SK-N-SH (cell line): Measurements from ENCODE around the gene TMEM131. TPM values are rescaled to one million over a fixed set of nuclear protein-coding genes. Genes with fewer than 3 reads are reported as not detected.

ENCODE experiments used
- CTCF ChIA-PET: fragments of 300-600, 350-600 bp; formaldehyde crosslinking; extraction: SDS; loops from one replicate; lab custom pipeline; 2021; lab: Yijun Ruan, JAX
- POLR2A ChIA-PET: fragments of 350-600 bp; sonication (Branson Sonifier 250); formaldehyde crosslinking; extraction: SDS; loops from one replicate; lab custom pipeline; 2020; ENCODE audit warnings: antibody characterized with exemption, inconsistent platforms; lab: Yijun Ruan, JAX
- DNase-seq: peaks from one replicate; pipeline ENCODE4 v3.0.0; 2012
- H2AFZ ChIP-seq: fragments of 200-600 bp; sonication (generic); 2 replicates; pipeline ENCODE4 v1.8.1; 2016; ENCODE audit warnings: antibody characterized with exemption, mild to moderate bottlenecking, low read depth
- H3F3A ChIP-seq: fragments of 200-600 bp; sonication (generic); replicated peaks from 2 replicates; pipeline ENCODE3; 2016; ENCODE audit warnings: antibody characterized with exemption, mild to moderate bottlenecking; ENCODE audit not compliant: insufficient read depth
- H3K27ac ChIP-seq, 2 experiments: fragments of 200-500 bp in 1 of 2; fragments of 200-600 bp in 1 of 2; sonication (Bioruptor generic) in 1 of 2; sonication (generic), shearing (Covaris generic) in 1 of 2; 2 replicates each; pipeline versions ENCODE4 v1.5.1 to v1.6.1; 2014 to 2016; ENCODE audit warnings: low read depth in 2 of 2, inconsistent platforms in 1 of 2, low read length in 1 of 2, mild to moderate bottlenecking in 1 of 2, mixed read lengths in 1 of 2
- H3K27me3 ChIP-seq: fragments of 200-600 bp; sonication (generic), shearing (Covaris generic); 2 replicates; pipeline ENCODE4 v1.6.1; 2016; ENCODE audit warnings: mixed run types; ENCODE audit not compliant: insufficient read depth
- H3K36me3 ChIP-seq, 2 experiments: fragments of 200-500 bp in 1 of 2; fragments of 200-600 bp in 1 of 2; sonication (Bioruptor generic) in 1 of 2; sonication (generic) in 1 of 2; replicated peaks in 1 of 2; 2 replicates each; pipeline versions ENCODE3 to v1.5.1; 2014 to 2016; ENCODE audit warnings: low read length in 1 of 2, mild to moderate bottlenecking in 1 of 2; ENCODE audit not compliant: insufficient read depth in 2 of 2, control insufficient read depth in 1 of 2
- H3K4me1 ChIP-seq, 2 experiments: fragments of 200-500 bp in 1 of 2; fragments of 200-600 bp in 1 of 2; sonication (Bioruptor generic) in 1 of 2; sonication (generic), shearing (Covaris generic) in 1 of 2; 2 replicates each; pipeline versions ENCODE4 v1.5.1 to v1.6.1; 2014 to 2016; ENCODE audit warnings: low read depth in 1 of 2, low read length in 1 of 2, mixed run types in 1 of 2; ENCODE audit not compliant: insufficient read depth in 2 of 2, control insufficient read depth in 1 of 2
- H3K4me2 ChIP-seq: fragments of 200-600 bp; sonication (generic), shearing (Covaris generic); 2 replicates; pipeline ENCODE4 v1.6.1; 2017; ENCODE audit warnings: mixed run types
- H3K4me3 ChIP-seq, 2 experiments: fragments of 200-500 bp in 1 of 2; fragments of 200-600 bp in 1 of 2; sonication (Bioruptor generic) in 1 of 2; sonication (generic), shearing (Covaris generic) in 1 of 2; 2 replicates each; pipeline versions ENCODE4 v1.5.1 to v1.8.1; 2014 to 2016; ENCODE audit warnings: low read depth in 2 of 2, inconsistent platforms in 1 of 2, low read length in 1 of 2, mild to moderate bottlenecking in 1 of 2, mixed read lengths in 1 of 2, moderate library complexity in 1 of 2
- H3K79me2 ChIP-seq: fragments of 200-600 bp; sonication (generic); 2 replicates; pipeline ENCODE4 v1.8.1; 2017; ENCODE audit warnings: mild to moderate bottlenecking; ENCODE audit not compliant: insufficient read depth
- H3K9ac ChIP-seq: fragments of 200-600 bp; sonication (generic); 2 replicates; pipeline ENCODE4 v1.6.1; 2017; ENCODE audit warnings: mixed run types
- H3K9me2 ChIP-seq: fragments of 200-600 bp; sonication (generic); 2 replicates; pipeline ENCODE4 v1.6.1; 2017; ENCODE audit warnings: mixed run types
- H3K9me3 ChIP-seq: fragments of 200-600 bp; sonication (generic); 2 replicates; pipeline ENCODE4 v1.6.1; 2017; ENCODE audit warnings: mixed run types, mild to moderate bottlenecking, moderate library complexity
- H4K20me1 ChIP-seq: fragments of 200-600 bp; sonication (generic); 2 replicates; pipeline ENCODE4 v1.6.1; 2017; ENCODE audit warnings: mild to moderate bottlenecking, mixed run types; ENCODE audit not compliant: insufficient read depth
- CTCF ChIP-seq: fragments of 200-600 bp; sonication (generic); IDR thresholded peaks from 2 replicates; pipeline ENCODE4 v1.6.1; 2017; ENCODE audit warnings: antibody characterized with exemption, mild to moderate bottlenecking, moderate library complexity
- EP300 ChIP-seq, 2 experiments: IDR thresholded peaks; 2 replicates each; pipeline versions ENCODE4 v1.4.0 to v1.6.1; 2012; ENCODE audit warnings: borderline replicate concordance in 1 of 2, low read depth in 1 of 2, low read length in 1 of 2
- GABPA ChIP-seq: IDR thresholded peaks from 2 replicates; pipeline ENCODE4 v1.4.0; 2012; ENCODE audit warnings: low read depth, mild to moderate bottlenecking
- TAF1 ChIP-seq: IDR thresholded peaks from 2 replicates; pipeline ENCODE4 v1.6.1; 2012; ENCODE audit warnings: low read depth, mild to moderate bottlenecking, low read length, moderate library complexity, borderline replicate concordance
- TEAD4 ChIP-seq: IDR thresholded peaks from 2 replicates; pipeline ENCODE4 v1.4.0; 2012; ENCODE audit warnings: mild to moderate bottlenecking, borderline replicate concordance; ENCODE audit not compliant: insufficient read depth
- WGBS: methylation state at CpG from one replicate; pipeline ENCODE4 v1.1.6; 2017; ENCODE audit warnings: low lambda C conversion rate; 5-methylcytosine and 5-hydroxymethylcytosine counted together
- polyA plus RNA-seq, 3 experiments: library from polyadenylated mRNA; depleted of rRNA; stranded (reverse); fragments of >200 nt; gene quantifications; 2 replicates each; pipeline ENCODE4 v1.2.3, GENCODE V29; 2012
- TF ChIP-seq, protein P1 (sequence below): IDR thresholded peaks from 2 replicates; pipeline ENCODE4 v1.6.1; 2012; ENCODE audit warnings: mild to moderate bottlenecking, low read depth, low read length, moderate library complexity
- TF ChIP-seq, protein P2 (sequence below): IDR thresholded peaks from 2 replicates; pipeline ENCODE4; 2012
- TF ChIP-seq, protein P3 (sequence below): IDR thresholded peaks from 2 replicates; pipeline ENCODE4 v1.4.0; 2012; ENCODE audit warnings: low read depth, borderline replicate concordance

The TMEM131 gene
- polyA plus RNA-seq, 1 of the 3 experiments (the other 2 are of a cell fraction) = 9.1 TPM

- TF ChIP-seq, protein P1, sequence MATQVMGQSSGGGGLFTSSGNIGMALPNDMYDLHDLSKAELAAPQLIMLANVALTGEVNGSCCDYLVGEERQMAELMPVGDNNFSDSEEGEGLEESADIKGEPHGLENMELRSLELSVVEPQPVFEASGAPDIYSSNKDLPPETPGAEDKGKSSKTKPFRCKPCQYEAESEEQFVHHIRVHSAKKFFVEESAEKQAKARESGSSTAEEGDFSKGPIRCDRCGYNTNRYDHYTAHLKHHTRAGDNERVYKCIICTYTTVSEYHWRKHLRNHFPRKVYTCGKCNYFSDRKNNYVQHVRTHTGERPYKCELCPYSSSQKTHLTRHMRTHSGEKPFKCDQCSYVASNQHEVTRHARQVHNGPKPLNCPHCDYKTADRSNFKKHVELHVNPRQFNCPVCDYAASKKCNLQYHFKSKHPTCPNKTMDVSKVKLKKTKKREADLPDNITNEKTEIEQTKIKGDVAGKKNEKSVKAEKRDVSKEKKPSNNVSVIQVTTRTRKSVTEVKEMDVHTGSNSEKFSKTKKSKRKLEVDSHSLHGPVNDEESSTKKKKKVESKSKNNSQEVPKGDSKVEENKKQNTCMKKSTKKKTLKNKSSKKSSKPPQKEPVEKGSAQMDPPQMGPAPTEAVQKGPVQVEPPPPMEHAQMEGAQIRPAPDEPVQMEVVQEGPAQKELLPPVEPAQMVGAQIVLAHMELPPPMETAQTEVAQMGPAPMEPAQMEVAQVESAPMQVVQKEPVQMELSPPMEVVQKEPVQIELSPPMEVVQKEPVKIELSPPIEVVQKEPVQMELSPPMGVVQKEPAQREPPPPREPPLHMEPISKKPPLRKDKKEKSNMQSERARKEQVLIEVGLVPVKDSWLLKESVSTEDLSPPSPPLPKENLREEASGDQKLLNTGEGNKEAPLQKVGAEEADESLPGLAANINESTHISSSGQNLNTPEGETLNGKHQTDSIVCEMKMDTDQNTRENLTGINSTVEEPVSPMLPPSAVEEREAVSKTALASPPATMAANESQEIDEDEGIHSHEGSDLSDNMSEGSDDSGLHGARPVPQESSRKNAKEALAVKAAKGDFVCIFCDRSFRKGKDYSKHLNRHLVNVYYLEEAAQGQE = no peak
- TF ChIP-seq, protein P2, sequence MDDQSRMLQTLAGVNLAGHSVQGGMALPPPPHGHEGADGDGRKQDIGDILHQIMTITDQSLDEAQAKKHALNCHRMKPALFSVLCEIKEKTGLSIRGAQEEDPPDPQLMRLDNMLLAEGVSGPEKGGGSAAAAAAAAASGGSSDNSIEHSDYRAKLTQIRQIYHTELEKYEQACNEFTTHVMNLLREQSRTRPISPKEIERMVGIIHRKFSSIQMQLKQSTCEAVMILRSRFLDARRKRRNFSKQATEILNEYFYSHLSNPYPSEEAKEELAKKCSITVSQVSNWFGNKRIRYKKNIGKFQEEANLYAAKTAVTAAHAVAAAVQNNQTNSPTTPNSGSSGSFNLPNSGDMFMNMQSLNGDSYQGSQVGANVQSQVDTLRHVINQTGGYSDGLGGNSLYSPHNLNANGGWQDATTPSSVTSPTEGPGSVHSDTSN = no peak
- TF ChIP-seq, all 33 proteins: peak for 0
Observed at GRCh38 chr2:97732436-97733340, 263.1 kb downstream of the TMEM131 start (continued).

- H3K36me3 ChIP-seq = no peaks in the 10 kb centered on the region
- no peaks in the 10 kb centered on the region for H4K20me1 ChIP-seq
- H3K4me3 ChIP-seq = no peak overlapping the region
- CTCF ChIA-PET = interaction anchor here (1.1 to 1.5 kb wide), 2 partner anchors 22 to 141 kb away, joined by 3 to 4 read pairs; no protein-coding TSS in a partner anchor
- H3K4me1 ChIP-seq = no peaks in the 10 kb centered on the region
- TF ChIP-seq CTCF (no peak), GABPA (no peak), EP300 (IDR thresholded peaks at IDR 0.05; ENCODE audit: borderline replicate concordance in 1 of 2, low read depth in 1 of 2, low read length in 1 of 2) (no peak), TEAD4 (no peak), TAF1 (no peak)
- TF ChIP-seq, protein P3, sequence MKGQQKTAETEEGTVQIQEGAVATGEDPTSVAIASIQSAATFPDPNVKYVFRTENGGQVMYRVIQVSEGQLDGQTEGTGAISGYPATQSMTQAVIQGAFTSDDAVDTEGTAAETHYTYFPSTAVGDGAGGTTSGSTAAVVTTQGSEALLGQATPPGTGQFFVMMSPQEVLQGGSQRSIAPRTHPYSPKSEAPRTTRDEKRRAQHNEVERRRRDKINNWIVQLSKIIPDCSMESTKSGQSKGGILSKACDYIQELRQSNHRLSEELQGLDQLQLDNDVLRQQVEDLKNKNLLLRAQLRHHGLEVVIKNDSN = no peak
- TF ChIP-seq, all 33 proteins: peak for 0
- Histone ChIP-seq H3K27ac (no peak overlapping the region), H3K27me3 (no peaks in the 10 kb centered on the region), H2AFZ (no peak overlapping the region), H3F3A (no peaks in the 10 kb centered on the region), H3K9me2 (no peaks in the 10 kb centered on the region), H3K4me2 (no peak overlapping the region), H3K9ac (no peak overlapping the region), H3K9me3 (no peaks in the 10 kb centered on the region), H3K79me2 (no peaks in the 10 kb centered on the region)
- 59% methylated on average over 7 of the region's 12 CpGs for WGBS
- no peak for DNase-seq
- POLR2A ChIA-PET = no interaction called here
Observed at GRCh38 chr2:97731274-97732020, 264.3 kb downstream of the TMEM131 start.
